Chondrocyte (in vitro differentiated cells): Measurements from ENCODE around the gene ATP6V0C. TPM values are rescaled to one million over a fixed set of nuclear protein-coding genes. Genes with fewer than 3 reads are reported as not detected.

Experiments
- DNase-seq: peaks from one replicate; pipeline ENCODE4 v3.0.0; 2021; ENCODE audit warnings: mixed read lengths, low spot score
- H3K27ac Mint-ChIP-seq: one replicate; pipeline ENCODE4 v1.8.0; 2021; ENCODE audit warnings: mild to moderate bottlenecking, moderate library complexity, mixed read lengths; ENCODE audit not compliant: unreplicated experiment
- H3K27me3 Mint-ChIP-seq: 2 replicates; pipeline ENCODE4 v1.8.0; 2021; ENCODE audit warnings: low read depth, mixed read lengths
- H3K36me3 Mint-ChIP-seq: 2 replicates; pipeline ENCODE4 v1.8.0; 2021; ENCODE audit warnings: low read depth, mixed read lengths
- H3K4me1 Mint-ChIP-seq: 2 replicates; pipeline ENCODE4 v1.8.0; 2021; ENCODE audit warnings: low read depth, mild to moderate bottlenecking, mixed read lengths
- H3K4me3 Mint-ChIP-seq: one replicate; pipeline ENCODE4 v1.8.0; 2021; ENCODE audit warnings: mild to moderate bottlenecking, moderate library complexity, mixed read lengths; ENCODE audit not compliant: unreplicated experiment
- H3K9me3 Mint-ChIP-seq: 2 replicates; pipeline ENCODE4 v1.8.0; 2021; ENCODE audit warnings: low read depth, mixed read lengths
- total RNA-seq: library from RNA; stranded (reverse); gene quantifications from 3 replicates; pipeline ENCODE4 v1.2.1, GENCODE V29; 2021
- TF ChIP-seq, protein P1 (sequence below): fragments of 200-600 bp; sonication (generic); IDR thresholded peaks from 2 replicates; pipeline ENCODE4 v1.5.0; 2021; ENCODE audit warnings: antibody characterized with exemption, mild to moderate bottlenecking, moderate library complexity

The ATP6V0C gene
- total RNA-seq, 1 donor from 2014 or later = 200 TPM

DNA sequence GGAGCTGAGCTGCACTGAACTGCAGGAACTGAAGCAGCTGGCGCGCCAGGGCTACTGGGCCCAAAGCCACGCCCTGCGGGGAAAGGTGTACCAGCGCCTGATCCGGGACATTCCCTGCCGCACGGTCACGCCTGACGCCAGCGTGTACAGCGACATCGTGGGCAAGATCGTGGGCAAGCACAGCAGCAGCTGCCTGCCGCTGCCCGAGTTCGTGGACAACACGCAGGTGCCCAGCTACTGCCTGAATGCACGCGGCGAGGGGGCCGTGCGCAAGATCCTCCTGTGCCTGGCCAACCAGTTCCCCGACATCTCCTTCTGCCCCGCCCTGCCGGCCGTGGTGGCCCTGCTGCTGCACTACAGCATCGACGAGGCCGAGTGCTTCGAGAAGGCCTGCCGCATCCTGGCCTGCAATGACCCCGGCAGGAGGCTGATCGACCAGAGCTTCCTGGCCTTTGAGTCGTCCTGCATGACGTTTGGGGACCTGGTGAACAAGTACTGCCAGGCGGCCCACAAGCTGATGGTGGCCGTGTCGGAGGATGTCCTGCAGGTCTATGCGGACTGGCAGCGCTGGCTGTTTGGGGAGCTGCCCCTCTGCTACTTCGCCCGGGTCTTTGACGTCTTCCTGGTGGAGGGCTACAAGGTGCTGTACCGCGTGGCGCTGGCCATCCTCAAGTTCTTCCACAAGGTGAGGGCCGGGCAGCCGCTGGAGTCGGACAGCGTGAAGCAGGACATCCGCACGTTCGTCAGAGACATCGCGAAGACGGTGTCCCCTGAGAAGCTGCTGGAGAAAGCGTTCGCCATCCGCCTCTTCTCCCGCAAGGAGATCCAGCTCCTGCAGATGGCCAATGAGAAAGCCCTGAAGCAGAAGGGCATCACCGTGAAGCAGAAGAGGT lies 17.3 kb upstream of the ATP6V0C start:
- TF ChIP-seq, protein P1, sequence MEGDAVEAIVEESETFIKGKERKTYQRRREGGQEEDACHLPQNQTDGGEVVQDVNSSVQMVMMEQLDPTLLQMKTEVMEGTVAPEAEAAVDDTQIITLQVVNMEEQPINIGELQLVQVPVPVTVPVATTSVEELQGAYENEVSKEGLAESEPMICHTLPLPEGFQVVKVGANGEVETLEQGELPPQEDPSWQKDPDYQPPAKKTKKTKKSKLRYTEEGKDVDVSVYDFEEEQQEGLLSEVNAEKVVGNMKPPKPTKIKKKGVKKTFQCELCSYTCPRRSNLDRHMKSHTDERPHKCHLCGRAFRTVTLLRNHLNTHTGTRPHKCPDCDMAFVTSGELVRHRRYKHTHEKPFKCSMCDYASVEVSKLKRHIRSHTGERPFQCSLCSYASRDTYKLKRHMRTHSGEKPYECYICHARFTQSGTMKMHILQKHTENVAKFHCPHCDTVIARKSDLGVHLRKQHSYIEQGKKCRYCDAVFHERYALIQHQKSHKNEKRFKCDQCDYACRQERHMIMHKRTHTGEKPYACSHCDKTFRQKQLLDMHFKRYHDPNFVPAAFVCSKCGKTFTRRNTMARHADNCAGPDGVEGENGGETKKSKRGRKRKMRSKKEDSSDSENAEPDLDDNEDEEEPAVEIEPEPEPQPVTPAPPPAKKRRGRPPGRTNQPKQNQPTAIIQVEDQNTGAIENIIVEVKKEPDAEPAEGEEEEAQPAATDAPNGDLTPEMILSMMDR = no peak

DNA sequence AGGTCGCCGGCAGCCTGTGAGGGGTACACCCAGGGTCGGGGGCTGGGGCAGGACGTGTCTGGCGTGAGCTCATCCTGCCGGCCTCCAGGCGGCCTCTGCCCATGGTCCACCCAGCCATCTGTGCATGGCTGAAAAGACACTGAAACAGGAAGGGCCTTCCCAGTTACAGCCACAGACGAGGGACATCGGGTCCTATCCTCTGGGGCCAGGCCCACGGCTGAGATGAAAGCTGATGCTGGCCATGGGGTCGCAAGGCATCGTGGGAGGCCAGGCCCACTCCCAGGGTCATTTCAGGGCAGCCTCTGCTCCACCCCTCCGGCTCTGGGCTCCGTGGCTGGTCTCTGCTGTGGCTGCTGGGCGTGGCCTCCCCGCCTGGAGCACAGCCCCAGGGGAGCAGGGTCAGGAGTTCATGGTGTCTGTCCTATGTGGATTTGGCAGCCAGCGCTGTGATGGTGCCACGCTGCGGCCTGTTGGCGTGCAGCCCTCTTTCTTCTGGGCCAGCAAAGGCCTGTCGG lies 16.6 kb upstream of the ATP6V0C start:
- TF ChIP-seq, protein P1 = no peak
- DNase-seq = no peak
- peaks cover 12% of the 10 kb centered on the region for H3K4me1 Mint-ChIP-seq

More for the DNA sequence above, 17.3 kb upstream of the ATP6V0C start:
- H3K9me3 Mint-ChIP-seq = no peaks in the 10 kb centered on the region
- H3K4me1 Mint-ChIP-seq = peaks cover 8% of the 10 kb centered on the region
- no peak for DNase-seq
- H3K27ac Mint-ChIP-seq = no peak overlapping the region
- H3K4me3 Mint-ChIP-seq = no peak overlapping the region
- H3K36me3 Mint-ChIP-seq = peaks cover 2% of the 10 kb centered on the region
- no peaks in the 10 kb centered on the region for H3K27me3 Mint-ChIP-seq

DNA sequence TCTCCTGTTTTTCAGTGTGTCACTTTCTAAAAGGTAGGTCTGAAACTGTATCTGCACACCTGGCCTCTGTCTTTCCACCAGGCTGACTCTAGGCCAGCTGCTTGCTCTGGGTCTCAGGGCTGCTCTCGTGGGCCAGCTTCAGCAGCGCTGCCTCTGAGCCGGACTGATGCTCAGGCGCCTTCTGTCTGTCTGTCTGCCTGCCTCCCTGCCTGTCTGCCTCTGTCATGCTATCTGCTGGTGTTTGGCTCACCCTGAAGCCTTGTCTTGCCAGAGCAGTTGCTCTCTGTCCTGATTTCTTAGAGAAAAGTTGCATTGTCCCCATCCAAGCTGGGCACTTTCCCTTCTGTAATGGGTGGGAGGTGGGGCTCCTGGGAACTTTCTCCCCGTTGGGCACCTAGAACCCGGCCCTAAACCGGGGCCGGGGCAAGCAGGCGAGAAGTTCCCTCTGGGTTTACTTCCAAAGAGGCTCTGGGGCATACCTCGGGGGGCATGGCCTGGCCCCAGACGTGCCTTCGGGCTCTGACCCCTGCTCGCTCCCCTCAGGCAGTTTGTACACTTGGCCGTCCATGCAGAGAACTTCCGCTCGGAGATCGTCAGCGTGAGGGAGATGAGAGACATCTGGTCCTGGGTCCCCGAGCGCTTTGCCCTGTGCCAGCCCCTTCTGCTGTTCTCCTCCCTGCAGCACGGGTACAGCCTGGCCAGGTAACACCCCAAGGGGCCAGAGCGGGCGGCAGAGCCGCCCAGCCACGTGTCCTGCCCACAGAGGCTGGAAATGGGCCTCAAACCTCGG lies 15.9 kb upstream of the ATP6V0C start:
- Mint-ChIP-seq H3K27ac (no peak overlapping the region), H3K27me3 (no peaks in the 10 kb centered on the region), H3K4me1 (peaks cover 17% of the 10 kb centered on the region), H3K4me3 (no peak overlapping the region), H3K9me3 (no peaks in the 10 kb centered on the region), H3K36me3 (peaks cover 2% of the 10 kb centered on the region)
- DNase-seq = no peak
- TF ChIP-seq, protein P1 = no peak

More for the DNA sequence above, 16.6 kb upstream of the ATP6V0C start:
- no peaks in the 10 kb centered on the region for H3K27me3 Mint-ChIP-seq
- peaks cover 2% of the 10 kb centered on the region for H3K36me3 Mint-ChIP-seq
- H3K9me3 Mint-ChIP-seq = no peaks in the 10 kb centered on the region
- no peak overlapping the region for H3K4me3 Mint-ChIP-seq
- H3K27ac Mint-ChIP-seq = no peak overlapping the region

DNA sequence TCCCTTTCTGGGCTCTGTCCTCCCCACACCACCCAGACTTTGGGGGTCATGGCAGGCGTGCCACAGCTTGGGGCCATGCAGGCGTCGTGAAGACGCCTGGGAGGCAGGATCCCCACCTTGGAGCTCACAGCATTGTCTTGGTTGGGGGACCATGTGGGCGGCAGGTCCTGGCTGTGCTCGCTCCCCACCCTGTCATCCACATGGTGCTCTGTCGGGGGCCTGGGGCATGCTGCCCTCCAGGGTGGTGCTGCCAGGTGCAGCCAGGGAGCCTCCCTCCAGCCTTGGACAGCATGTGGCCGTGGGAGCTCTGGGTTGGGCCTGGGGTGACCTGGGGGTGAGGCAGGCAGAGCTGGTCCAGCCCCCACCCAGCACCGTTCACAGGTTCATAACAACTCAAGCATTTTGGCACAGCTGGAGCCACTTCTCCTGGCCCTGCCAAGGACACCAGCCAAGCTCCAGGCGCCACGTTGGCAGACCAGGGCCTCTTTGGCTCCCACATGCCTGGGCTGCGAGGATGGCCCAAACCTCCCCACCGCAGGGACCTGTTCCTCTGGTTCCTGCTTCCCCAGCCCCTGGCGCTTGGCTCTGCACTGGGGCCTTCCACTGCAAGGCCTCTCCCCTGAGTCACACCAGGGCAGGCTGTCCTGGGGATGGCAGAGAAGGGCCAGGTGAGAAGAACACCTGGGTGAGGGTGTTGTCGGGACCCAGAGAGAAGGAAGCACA lies 15.1 kb upstream of the ATP6V0C start:
- Mint-ChIP-seq H3K27ac (no peak overlapping the region), H3K27me3 (no peaks in the 10 kb centered on the region), H3K36me3 (peaks cover 2% of the 10 kb centered on the region), H3K9me3 (no peaks in the 10 kb centered on the region), H3K4me1 (peaks cover 18% of the 10 kb centered on the region), H3K4me3 (no peak overlapping the region)
- TF ChIP-seq, protein P1 = no peak
- DNase-seq = no peak
